Aorta (tissue), 5 donors: ENCODE measurements around the gene KIF18B. TPM values are rescaled to one million over a fixed set of nuclear protein-coding genes. Genes with fewer than 3 reads are reported as not detected.

Experiments
- ATAC-seq: fragments of 200-7000 bp; cut with Tn5 transposase; one replicate; pipeline ENCODE4 v1.9.1; 2022; ENCODE audit warnings: moderate library complexity; ENCODE audit not compliant: low FRiP score
- DNase-seq, 2 donors: peaks; one replicate each; pipeline ENCODE4 v3.0.0-alpha.2; 2020
- H3K27ac ChIP-seq, 2 donors: one replicate each; pipeline ENCODE4 v1.5.1; 2013; ENCODE audit warnings: low read length in 2 of 2, mild to moderate bottlenecking in 2 of 2, moderate library complexity in 2 of 2, control low read depth in 1 of 2, inconsistent platforms in 1 of 2, low read depth in 1 of 2
- H3K27me3 ChIP-seq, 2 donors: one replicate each; pipeline ENCODE4 v1.6.1; 2013; ENCODE audit warnings: control low read depth in 1 of 2, low read length in 1 of 2, mild to moderate bottlenecking in 1 of 2, moderate library complexity in 1 of 2; ENCODE audit not compliant: insufficient read depth in 2 of 2, control insufficient read depth in 1 of 2
- H3K36me3 ChIP-seq, 2 donors: one replicate each; pipeline ENCODE4 v1.6.1; 2013; ENCODE audit warnings: control low read depth in 1 of 2, low read length in 1 of 2, mild to moderate bottlenecking in 1 of 2; ENCODE audit not compliant: insufficient read depth in 2 of 2, control insufficient read depth in 1 of 2
- H3K4me1 ChIP-seq, 2 donors: one replicate each; pipeline ENCODE4 v1.6.1; 2013; ENCODE audit warnings: low read length in 2 of 2, control low read depth in 1 of 2, mild to moderate bottlenecking in 1 of 2, moderate library complexity in 1 of 2; ENCODE audit not compliant: insufficient read depth in 2 of 2, control insufficient read depth in 1 of 2
- H3K4me3 ChIP-seq, 2 donors: one replicate each; pipeline ENCODE4 v1.5.1; 2013; ENCODE audit warnings: low read length in 2 of 2, control low read depth in 1 of 2, mild to moderate bottlenecking in 1 of 2
- H3K9me3 ChIP-seq: one replicate; pipeline ENCODE4 v1.6.1; 2013; ENCODE audit warnings: mild to moderate bottlenecking, low read length; ENCODE audit not compliant: control insufficient read depth
- WGBS, 2 donors: extraction: QIAGEN DNeasy Blood & Tissue Kit; methylation state at CpG; one replicate each; pipeline ENCODE4 v1.1.7; 2013; 5-methylcytosine and 5-hydroxymethylcytosine counted together
- intact Hi-C, 2 donors: fragments of 100-400 bp; cut with DNase I; formaldehyde crosslinking; loops; one replicate each; pipeline versions ENCODE4 v1.14.2 to v1.15.0; 2022
- polyA plus RNA-seq, 2 donors: library from polyadenylated mRNA; stranded (reverse); fragments of 200-250 nt; gene quantifications; one replicate each; pipeline ENCODE4 v1.2.3, GENCODE V29; 2013
- total RNA-seq, 2 donors: library from RNA; stranded (reverse); fragmentation: NEBNext Ultra II Directional; extraction: Animal tissue kit (Norgen Biotek cat#: 25700); gene quantifications; one replicate each; pipeline ENCODE4 v1.2.1, GENCODE V29; 2021
- donor health status: healthy with polysubstance abuse.
- donor health status: Bipolar disorder and iron deficiency.
- donor health status: DM: no; HTN: no; CAD: no.
- donor health status: DM: no; HTN: no; CAD: no.
- donor health status: DM: yes; HTN: yes; CAD: no.

Gene KIF18B
- total and polyA plus RNA-seq, 4 donors, result 0.05 to 1.7 (median 0.16) TPM; not detected in 1

DNA sequence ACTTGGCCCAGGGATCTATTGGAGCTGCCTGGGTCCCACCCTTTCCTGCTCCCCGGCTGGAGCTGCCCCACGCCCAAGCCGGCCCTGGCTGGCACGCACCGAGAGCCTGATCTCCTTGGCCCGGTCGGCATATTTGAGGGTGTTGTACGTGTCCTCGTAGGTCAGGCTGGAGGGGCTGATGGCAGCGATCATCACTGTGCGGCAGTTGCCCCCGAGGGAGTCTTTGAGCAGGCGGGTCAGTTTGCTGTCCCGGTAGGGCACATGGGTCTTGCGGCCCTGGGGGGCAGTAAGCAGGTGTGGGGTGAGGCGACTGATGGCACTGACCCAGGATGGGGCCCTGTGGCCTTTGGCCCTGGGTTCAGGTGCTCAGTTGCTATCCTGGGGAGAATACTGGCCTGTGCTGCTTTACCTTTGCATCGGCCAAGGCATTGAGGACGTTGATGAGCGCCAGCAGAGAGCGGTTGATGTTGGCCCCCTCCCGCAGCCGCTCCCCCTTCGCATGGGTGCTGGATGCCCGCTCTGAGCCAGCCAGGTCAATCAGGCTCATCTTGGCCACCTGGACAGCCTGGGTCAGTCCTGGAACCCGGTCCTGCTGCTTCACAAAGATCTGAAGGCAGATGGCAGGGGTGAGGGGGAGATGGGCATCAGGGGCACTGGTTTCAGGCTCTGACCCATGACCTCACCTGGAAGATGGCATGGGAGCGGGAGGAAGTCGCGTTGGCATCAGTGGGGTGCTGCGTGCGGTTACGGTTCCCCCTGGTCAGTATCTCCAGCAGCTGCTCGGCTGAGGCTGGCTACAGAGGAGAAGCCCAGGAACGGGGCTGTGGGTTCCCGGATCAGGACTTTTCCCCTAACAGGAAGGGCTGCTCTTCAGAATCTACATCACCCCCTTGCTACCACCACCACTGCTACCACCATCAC is 13.5 kb downstream of the KIF18B start:
- ATAC-seq, result no peak

GRCh38 chr17:44932787-44933097 is 14.8 kb downstream of the KIF18B start:
- no peak for ATAC-seq
- intact Hi-C loops, result no loop called here

More for the DNA sequence above, 13.5 kb downstream of the KIF18B start:
- Histone ChIP-seq H3K27me3 (no peaks in the 10 kb centered on the region), H3K36me3 (no peaks in the 10 kb centered on the region), H3K4me3 (no peak overlapping the region), H3K9me3 (no peaks in the 10 kb centered on the region), H3K4me1 (no peaks in the 10 kb centered on the region), H3K27ac (no peak overlapping the region)
- 96 to 97% methylated on average over 32 to 34 of the region's 34 CpGs for WGBS, 2 donors
- DNase-seq, result peak; percentile 27 to 69
- intact Hi-C loops, result no loop called here

DNA sequence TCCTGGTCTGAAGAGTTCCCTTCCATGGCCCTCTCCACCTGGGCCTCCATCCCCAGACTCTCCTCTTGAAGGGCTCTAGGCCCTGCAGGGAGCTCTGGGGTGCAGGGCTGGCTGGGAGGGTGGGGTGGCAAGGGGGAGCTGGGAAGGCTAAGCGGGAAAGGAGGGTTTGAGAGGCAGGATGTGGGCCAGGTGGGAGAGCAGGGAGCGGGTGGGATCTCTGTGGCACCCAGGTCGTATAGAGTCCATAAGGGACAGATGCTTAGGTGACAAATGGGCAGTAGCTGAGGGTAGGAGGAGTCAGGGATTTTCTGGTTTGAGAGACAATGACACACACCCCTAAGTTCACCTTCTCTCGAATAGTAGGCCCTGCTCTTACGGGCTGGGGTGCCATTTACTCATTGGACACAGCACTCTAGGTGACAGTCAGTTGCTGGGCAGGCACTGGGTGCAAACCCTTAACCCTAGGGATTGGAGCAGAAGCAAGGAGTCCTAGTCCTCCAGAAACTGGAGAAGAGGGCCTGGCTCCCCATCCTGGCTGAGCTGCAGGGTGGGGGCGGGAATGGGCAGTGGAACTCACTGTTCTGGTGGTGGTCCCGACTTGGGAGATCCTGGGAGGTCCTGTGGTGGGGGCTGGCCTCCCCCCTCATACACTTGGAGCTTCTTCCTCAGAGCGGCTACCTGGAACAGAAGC is 15.3 kb downstream of the KIF18B start:
- no peak overlapping the region for H3K27ac ChIP-seq
- H3K4me3 ChIP-seq, result no peak overlapping the region
- H3K9me3 ChIP-seq, result no peaks in the 10 kb centered on the region
- DNase-seq (peak; percentile 33 to 35), ATAC-seq (no peak)
- H3K4me1 ChIP-seq, result no peaks in the 10 kb centered on the region
- WGBS, 2 donors, result 92 to 96% methylated on average over 8 of the region's 8 CpGs
- intact Hi-C loops, result no loop called here
- H3K36me3 ChIP-seq, result no peaks in the 10 kb centered on the region
- no peaks in the 10 kb centered on the region for H3K27me3 ChIP-seq

More at GRCh38 chr17:44932787-44933097, 14.8 kb downstream of the KIF18B start:
- H3K4me1 ChIP-seq, result no peaks in the 10 kb centered on the region
- no peak overlapping the region for H3K27ac ChIP-seq
- H3K27me3 ChIP-seq, result no peaks in the 10 kb centered on the region
- no peaks in the 10 kb centered on the region for H3K9me3 ChIP-seq
- H3K36me3 ChIP-seq, result no peaks in the 10 kb centered on the region
- DNase-seq, result peak in 1 of 2 donors; percentile 42
- WGBS, 2 donors, result 93 to 99% methylated on average over 6 of the region's 6 CpGs
- H3K4me3 ChIP-seq, result no peak overlapping the region

DNA sequence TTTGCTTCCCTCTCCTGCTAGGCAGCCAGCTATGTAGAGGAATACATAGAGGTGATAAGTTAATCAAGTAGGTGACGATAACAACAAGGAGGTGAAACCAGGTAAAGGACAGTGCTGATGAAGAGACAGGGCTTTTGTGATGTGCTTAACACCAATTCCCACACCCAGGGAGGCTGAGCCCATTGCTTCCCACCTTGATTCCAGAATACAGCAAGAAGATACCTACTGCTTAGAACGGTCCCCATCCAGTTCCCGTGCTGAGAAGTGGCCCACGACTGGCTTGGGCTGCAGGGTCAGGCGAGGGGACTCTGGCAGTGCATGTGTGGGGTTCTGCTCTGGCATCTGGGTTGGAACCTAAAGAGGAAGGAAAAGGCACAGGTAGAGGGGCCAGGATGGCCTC is 16.2 kb downstream of the KIF18B start:
- no peak overlapping the region for H3K4me3 ChIP-seq
- no peaks in the 10 kb centered on the region for H3K36me3 ChIP-seq
- H3K27me3 ChIP-seq, result no peaks in the 10 kb centered on the region
- H3K27ac ChIP-seq, result no peak overlapping the region
- no peaks in the 10 kb centered on the region for H3K9me3 ChIP-seq
- intact Hi-C loops, result no loop called here
- no peak for ATAC-seq
- 90 to 91% methylated on average over 5 of the region's 5 CpGs for WGBS, 2 donors
- no peaks in the 10 kb centered on the region for H3K4me1 ChIP-seq
- DNase-seq, result peak; percentile 16 to 45

DNA sequence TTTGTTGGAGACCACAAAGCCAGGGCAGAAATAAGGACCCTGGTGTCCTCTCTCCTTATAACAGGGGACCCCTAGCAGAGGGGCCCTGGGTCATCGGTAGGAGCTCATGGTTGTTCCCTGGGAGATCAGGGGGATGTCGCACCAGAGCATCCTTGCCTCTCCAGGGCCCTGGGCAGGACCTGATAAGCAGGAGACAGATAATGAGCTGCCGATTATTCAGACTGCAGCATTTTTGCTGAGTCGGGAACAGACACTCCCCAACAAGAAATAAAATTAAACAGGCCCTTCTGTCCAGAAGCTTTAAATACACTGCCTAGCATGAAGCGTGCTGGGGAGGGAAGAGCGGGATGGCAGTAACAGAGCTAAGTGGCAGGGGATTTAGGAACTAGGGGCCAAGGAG is 16.9 kb downstream of the KIF18B start:
- WGBS, 2 donors, result 92 to 93% methylated on average over 6 of the region's 6 CpGs
- no peak overlapping the region for H3K27ac ChIP-seq
- peak; percentile 17 to 39 for DNase-seq
- H3K27me3 ChIP-seq, result no peaks in the 10 kb centered on the region
- ATAC-seq, result no peak
- H3K4me3 ChIP-seq, result no peak overlapping the region
- no peaks in the 10 kb centered on the region for H3K36me3 ChIP-seq
- intact Hi-C loops, result no loop called here
- no peaks in the 10 kb centered on the region for H3K4me1 ChIP-seq
- H3K9me3 ChIP-seq, result no peaks in the 10 kb centered on the region

- no peak for ATAC-seq
- Histone ChIP-seq H3K36me3 (no peaks in the 10 kb centered on the region), H3K9me3 (no peaks in the 10 kb centered on the region), H3K27me3 (no peaks in the 10 kb centered on the region), H3K4me1 (no peaks in the 10 kb centered on the region), H3K4me3 (no peak overlapping the region), H3K27ac (no peak overlapping the region)
- 93% methylated on average over 7 of the region's 7 CpGs for WGBS, 2 donors
- DNase-seq, result peak; percentile 38 to 48
- intact Hi-C loops, result no loop called here
These were observed 18.4 kb downstream of the KIF18B start for GRCh38 chr17:44928950-44929720.

DNA sequence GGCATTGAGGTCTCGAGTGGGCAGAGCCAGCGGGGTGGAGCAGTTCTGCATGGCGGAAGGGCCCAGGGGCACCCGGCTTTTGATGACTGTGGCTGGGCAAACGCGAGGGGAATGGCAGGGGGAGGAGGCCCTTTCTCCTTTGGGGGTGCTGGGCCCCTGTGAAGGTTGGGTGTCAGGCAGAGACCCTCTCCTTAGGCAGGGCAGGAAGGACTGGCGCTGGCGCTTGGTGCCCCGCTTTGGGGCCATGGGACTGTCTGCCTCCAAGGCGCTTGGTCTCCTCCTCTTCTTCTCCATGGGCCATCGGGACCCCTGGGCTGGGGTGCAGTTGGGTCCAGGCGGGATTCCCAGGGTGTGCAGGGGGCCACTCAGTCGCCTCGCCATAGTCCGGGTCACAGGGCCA is 19.4 kb downstream of the KIF18B start:
- Histone ChIP-seq H3K9me3 (no peaks in the 10 kb centered on the region), H3K4me3 (no peak overlapping the region), H3K4me1 (no peaks in the 10 kb centered on the region), H3K36me3 (no peaks in the 10 kb centered on the region), H3K27me3 (no peaks in the 10 kb centered on the region), H3K27ac (no peak overlapping the region)
- intact Hi-C loops, result no loop called here
- ATAC-seq, result no peak
- DNase-seq, result peak; percentile 13 to 68
- 95 to 96% methylated on average over 11 to 15 of the region's 15 CpGs for WGBS, 2 donors

DNA sequence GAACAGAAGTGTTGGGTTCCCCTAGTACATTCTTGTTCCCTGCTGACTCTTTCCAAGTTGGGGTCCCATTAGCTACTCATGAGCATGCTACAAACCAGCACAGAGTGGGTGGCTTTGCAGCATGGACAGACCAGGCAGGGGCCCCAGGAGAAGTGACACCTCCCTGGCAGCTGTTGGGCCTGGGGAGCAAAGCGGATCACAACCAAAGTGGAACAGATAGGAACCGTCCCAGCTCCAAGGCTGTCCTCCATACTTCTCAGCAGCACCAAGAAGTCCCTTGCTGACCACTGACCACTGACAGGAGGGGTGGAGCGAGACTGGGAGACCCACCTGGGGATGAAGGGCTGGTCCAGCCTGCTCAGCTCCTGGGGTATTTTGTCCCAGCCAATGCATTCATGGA is 19.9 kb downstream of the KIF18B start:
- no peak overlapping the region for H3K4me3 ChIP-seq
- no peaks in the 10 kb centered on the region for H3K27me3 ChIP-seq
- H3K36me3 ChIP-seq, result no peaks in the 10 kb centered on the region
- H3K4me1 ChIP-seq, result no peaks in the 10 kb centered on the region
- WGBS, 2 donors, result 96 to 98% methylated on average over 3 of the region's 3 CpGs
- no peak overlapping the region for H3K27ac ChIP-seq
- no peaks in the 10 kb centered on the region for H3K9me3 ChIP-seq
- intact Hi-C loops, result no loop called here
- DNase-seq, result peak in 1 of 2 donors; percentile 53
- no peak for ATAC-seq
